Epithelial cell of proximal tubule (primary cell): ENCODE results near the gene DAW1. TPM values are rescaled to one million over a fixed set of nuclear protein-coding genes. Genes with fewer than 3 reads are reported as not detected.
"Not testable (repeated sequence)": the region's sequence is repeated elsewhere in the genome, so short reads cannot be mapped to it uniquely, and the experiment has no call there.

Experiments
- DNase-seq: peaks from one replicate; pipeline ENCODE4 v3.0.0-alpha.2; 2011; ENCODE audit warnings: low read depth
- H3K4me3 ChIP-seq: 2 replicates; pipeline ENCODE4 v1.5.1; 2011; ENCODE audit warnings: low read depth, mild to moderate bottlenecking, low read length
- total RNA-seq: library from RNA; depleted of rRNA; stranded (reverse); fragments of >200 nt; gene quantifications from 2 replicates; pipeline ENCODE4 v1.2.3, GENCODE V29; 2015
- TF ChIP-seq, protein P1 (sequence below): conservative IDR thresholded peaks from 2 replicates; pipeline ENCODE4 v1.5.1; 2012; ENCODE audit warnings: low read depth, mild to moderate bottlenecking, low read length

DAW1 gene
- total RNA-seq, 1 donor from 2014 or later = 1.6 TPM

DNA sequence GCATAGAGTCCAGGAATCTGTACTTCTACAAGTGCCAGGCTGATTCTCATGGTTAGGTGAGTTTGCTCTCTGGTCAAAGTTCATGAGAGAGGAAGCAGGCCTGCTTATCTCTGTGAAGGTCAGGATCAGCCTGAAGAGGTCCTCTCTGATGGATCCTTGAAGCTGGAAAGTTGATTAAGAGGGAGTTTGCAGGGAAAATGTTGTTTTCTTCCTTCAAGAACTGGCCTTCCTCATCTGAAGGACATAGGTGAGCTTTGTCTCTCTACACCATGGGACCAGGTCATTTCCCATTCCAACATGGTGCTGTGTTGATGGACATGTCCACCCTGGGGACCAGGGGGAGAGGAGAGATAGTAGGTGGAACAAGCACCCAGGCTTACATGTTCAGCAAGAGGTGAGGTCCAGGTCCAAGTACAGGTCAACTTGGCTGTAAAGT is 42.9 kb upstream of the DAW1 start:
- H3K4me3 ChIP-seq = no peak overlapping the region
- DNase-seq = no peak
- TF ChIP-seq, protein P1, sequence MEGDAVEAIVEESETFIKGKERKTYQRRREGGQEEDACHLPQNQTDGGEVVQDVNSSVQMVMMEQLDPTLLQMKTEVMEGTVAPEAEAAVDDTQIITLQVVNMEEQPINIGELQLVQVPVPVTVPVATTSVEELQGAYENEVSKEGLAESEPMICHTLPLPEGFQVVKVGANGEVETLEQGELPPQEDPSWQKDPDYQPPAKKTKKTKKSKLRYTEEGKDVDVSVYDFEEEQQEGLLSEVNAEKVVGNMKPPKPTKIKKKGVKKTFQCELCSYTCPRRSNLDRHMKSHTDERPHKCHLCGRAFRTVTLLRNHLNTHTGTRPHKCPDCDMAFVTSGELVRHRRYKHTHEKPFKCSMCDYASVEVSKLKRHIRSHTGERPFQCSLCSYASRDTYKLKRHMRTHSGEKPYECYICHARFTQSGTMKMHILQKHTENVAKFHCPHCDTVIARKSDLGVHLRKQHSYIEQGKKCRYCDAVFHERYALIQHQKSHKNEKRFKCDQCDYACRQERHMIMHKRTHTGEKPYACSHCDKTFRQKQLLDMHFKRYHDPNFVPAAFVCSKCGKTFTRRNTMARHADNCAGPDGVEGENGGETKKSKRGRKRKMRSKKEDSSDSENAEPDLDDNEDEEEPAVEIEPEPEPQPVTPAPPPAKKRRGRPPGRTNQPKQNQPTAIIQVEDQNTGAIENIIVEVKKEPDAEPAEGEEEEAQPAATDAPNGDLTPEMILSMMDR = no peak

- no peak overlapping the region for H3K4me3 ChIP-seq
- DNase-seq = no peak
- TF ChIP-seq, protein P1 = no peak
Observed at GRCh38 chr2:227829337-227829736, 42.1 kb upstream of the DAW1 start.

GRCh38 chr2:227834423-227834822 is 37.0 kb upstream of the DAW1 start:
- no peak for DNase-seq
- TF ChIP-seq, protein P1 = no peak
- no peak overlapping the region for H3K4me3 ChIP-seq

GRCh38 chr2:227834916-227835650 is 36.3 kb upstream of the DAW1 start:
- TF ChIP-seq, protein P1 = no peak
- H3K4me3 ChIP-seq = no peak overlapping the region
- DNase-seq = no peak

GRCh38 chr2:227839339-227840129 is 31.9 kb upstream of the DAW1 start:
- DNase-seq = not testable (repeated sequence)

DNA sequence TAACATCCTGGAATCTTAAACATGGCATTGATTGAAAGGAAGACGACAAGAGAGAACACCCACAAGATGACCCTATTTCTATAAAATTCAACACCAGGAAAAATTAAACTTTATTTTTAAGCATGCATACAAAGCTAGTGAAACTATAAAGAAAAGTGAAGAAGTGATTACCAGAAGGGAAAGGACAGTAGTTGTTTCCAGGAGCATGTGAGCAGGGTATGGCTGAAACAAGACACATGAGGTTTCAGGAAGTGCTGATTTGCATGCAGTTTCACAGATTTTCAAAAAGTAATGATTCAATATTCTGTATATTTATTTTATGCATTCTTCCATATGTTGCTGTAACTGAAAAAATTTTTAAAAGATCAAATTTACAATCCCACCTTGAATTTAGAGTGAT is 24.6 kb upstream of the DAW1 start:
- no peak overlapping the region for H3K4me3 ChIP-seq
- DNase-seq = no peak
- TF ChIP-seq, protein P1 = no peak

More at GRCh38 chr2:227839339-227840129, 31.9 kb upstream of the DAW1 start:
- H3K4me3 ChIP-seq = not testable (repeated sequence)

DNA sequence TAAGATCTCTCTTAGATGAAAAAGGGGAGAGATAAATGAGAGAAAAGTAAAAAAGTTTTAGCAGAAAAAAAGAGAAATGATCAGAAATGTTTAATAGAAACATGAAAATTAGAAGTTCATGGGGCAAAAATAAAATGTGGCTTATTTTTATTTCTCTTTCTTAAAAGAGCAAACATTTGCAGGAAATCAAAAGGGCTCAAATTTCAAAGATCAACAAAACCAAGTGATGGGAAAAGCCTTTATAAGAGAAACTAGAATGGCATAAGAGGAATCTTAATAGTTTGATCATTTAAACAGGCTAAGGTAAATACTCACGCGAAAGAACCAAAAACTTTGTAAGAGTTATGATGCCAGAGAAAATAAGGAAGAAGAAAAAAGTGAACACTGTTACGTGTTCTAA is 23.3 kb upstream of the DAW1 start:
- no peak for DNase-seq
- TF ChIP-seq, protein P1 = no peak
- no peak overlapping the region for H3K4me3 ChIP-seq
